Placental pericyte (primary cell): ENCODE results near the gene CPPED1. TPM values are rescaled to one million over a fixed set of nuclear protein-coding genes. Genes with fewer than 3 reads are reported as not detected.

ENCODE experiments used
- small RNA-seq: library from RNA; depleted of rRNA; stranded (forward); fragments of <200 nt; gene quantifications from one replicate; pipeline ENCODE3, GENCODE V24; 2012; ENCODE audit warnings: low replicate concordance
- total RNA-seq: library from RNA; depleted of rRNA; stranded (reverse); fragments of >200 nt; gene quantifications from 2 replicates; pipeline ENCODE4 v1.2.3, GENCODE V29; 2012

Gene CPPED1
- total RNA-seq = 16.0 and 35.6 TPM in 2 replicates

DNA sequence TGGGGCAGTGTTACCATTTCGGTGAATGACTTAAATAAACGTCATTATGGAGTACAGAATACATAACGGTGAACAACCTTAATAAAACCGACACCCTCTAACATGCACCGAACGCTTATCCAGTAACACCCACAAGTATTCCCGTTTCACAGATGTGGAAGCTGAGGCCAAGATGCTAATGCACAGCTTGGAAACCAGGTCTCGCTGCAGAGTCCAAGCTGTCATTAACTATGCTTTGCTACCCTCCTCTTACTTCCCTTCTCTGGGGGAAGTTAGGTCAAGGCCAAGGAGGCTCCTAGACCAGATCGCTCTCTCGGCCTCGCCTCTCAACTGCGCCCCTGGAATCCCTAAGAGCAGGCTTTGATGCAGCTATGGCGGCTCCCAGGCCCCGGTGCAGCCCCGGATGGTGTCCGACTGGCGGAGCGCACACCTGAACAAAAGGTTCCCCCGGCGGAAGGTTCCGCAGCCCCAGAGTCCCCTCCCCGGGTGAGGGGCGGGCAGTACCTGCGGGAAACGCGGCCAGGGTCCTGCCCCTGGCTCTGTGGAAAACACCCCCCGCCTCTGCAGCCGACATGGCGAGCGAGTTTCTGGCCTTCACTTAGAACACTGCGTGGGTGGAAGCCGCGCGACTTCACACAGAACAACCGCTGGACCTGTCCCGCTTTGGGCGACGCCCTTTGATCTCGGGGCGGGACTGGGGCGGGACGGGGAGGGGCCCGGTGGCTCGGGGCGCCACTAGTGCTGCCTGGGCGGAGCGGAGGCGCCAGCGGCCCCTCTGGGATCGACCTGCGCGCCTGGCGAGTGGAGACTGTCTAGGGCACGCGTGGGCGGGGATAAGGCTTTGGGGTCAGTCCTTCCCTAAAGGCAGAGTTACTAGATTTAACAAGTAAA, at the start of gene CPPED1:
Gene CPPED1 (minus strand): TSS at position 685 of the 891 bp plus-strand sequence. CDS start 111 bp downstream, at position 574.

Small RNA genes lying within 50 kb of the gene (small RNA-seq; reads per million reads assigned to genes)
- gene MIR4718 (not detected), gene RF00443 (not detected)

Other genes starting within 250 kb of the CPPED1 start
- under 0.01 TPM in 1 of 2 replicates, not detected in the other for gene SHISA9, start 97.7 kb upstream of the CPPED1 start, total RNA-seq